ENCODE measurements around the gene PLPPR1.

Gene PLPPR1

GRCh38 chr9:101246691-101247090 lies 218.2 kb downstream of the PLPPR1 start:
- no peak for DNase-seq (ENCODE audit: low read depth, low spot score)
- POLR2A ChIA-PET: no interaction called here
- CTCF ChIA-PET: no interaction called here
- no peak overlapping the region for H3K4me3 ChIP-seq (ENCODE audit: low read depth, low read length)
- TF ChIP-seq CTCF (IDR thresholded peaks at IDR 0.05; ENCODE audit: insufficient read depth, low read length, missing control alignments): no peak

GRCh38 chr9:101247297-101247696 lies 218.8 kb downstream of the PLPPR1 start:
- no peak for TF ChIP-seq CTCF (IDR thresholded peaks at IDR 0.05; ENCODE audit: insufficient read depth, low read length, missing control alignments)
- DNase-seq (ENCODE audit: low read depth, low spot score): no peak
- H3K4me3 ChIP-seq (ENCODE audit: low read depth, low read length): no peak overlapping the region
- ChIA-PET CTCF (no interaction called here), POLR2A (no interaction called here)

- ChIA-PET POLR2A (no interaction called here), CTCF (no interaction called here)
- no peak for DNase-seq (ENCODE audit: low read depth, low spot score)
Observed at GRCh38 chr9:101254733-101255433, 226.4 kb downstream of the PLPPR1 start.

DNA sequence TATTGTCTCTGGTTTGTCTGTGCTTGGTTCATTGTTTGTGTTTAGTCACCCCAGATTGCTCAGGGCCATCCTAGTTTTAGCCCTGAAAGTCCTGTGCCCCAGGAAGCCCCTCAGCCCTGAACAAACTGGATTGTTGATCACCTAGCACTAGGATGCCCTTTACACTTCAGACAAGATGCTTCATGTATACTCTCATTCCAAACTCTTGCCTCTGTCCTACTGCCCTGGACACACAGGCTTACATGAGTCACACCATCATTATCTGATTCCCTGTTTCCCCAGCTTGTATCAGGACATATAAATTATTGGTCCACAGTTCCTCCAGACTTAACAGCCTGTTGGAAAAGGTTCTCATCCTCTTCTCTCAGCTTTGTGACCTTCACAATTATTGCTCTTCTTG lies 236.2 kb downstream of the PLPPR1 start:
- no peak overlapping the region for H3K4me3 ChIP-seq (ENCODE audit: low read depth, low read length)
- no peak for TF ChIP-seq CTCF (IDR thresholded peaks at IDR 0.05; ENCODE audit: insufficient read depth, low read length, missing control alignments)
- ChIA-PET POLR2A (no interaction called here), CTCF (no interaction called here)
- DNase-seq (ENCODE audit: low read depth, low spot score): no peak

More at GRCh38 chr9:101254733-101255433, 226.4 kb downstream of the PLPPR1 start:
- H3K4me3 ChIP-seq (ENCODE audit: low read depth, low read length): no peak overlapping the region
- TF ChIP-seq CTCF (IDR thresholded peaks at IDR 0.05; ENCODE audit: insufficient read depth, low read length, missing control alignments): no peak

GRCh38 chr9:101265261-101265660 lies 236.7 kb downstream of the PLPPR1 start:
- ChIA-PET POLR2A (no interaction called here), CTCF (no interaction called here)
- H3K4me3 ChIP-seq (ENCODE audit: low read depth, low read length): no peak overlapping the region
- DNase-seq (ENCODE audit: low read depth, low spot score): no peak
- no peak for TF ChIP-seq CTCF (IDR thresholded peaks at IDR 0.05; ENCODE audit: insufficient read depth, low read length, missing control alignments)

DNA sequence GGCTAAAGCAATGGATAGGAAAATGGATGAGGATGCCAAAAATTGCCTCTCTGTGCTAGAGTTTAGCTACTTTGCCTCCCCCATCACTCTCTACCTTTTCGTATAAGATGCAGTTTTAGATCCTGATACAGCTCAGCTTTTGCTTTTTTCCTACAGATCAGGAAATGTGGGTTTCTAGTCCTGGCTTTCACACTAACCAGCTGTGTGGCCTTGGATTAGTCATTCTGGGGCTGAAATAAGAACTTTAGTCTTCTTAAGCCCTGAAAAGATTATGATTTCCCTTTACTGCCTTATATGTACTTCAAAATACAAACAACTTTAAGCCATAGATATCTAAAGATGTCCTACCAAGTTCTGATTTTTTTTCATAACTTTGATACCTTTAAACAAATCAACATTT lies 239.9 kb downstream of the PLPPR1 start:
- CTCF ChIA-PET: no interaction called here
- DNase-seq (ENCODE audit: low read depth, low spot score): no peak
- H3K4me3 ChIP-seq (ENCODE audit: low read depth, low read length): no peak overlapping the region
- no peak for TF ChIP-seq CTCF (IDR thresholded peaks at IDR 0.05; ENCODE audit: insufficient read depth, low read length, missing control alignments)
- POLR2A ChIA-PET: no interaction called here

Measured in AG04449 (cell line).